NB4 (cell line): ENCODE results near the gene LIMK2.
A peak's percentile ranks its signal among the peaks of the same experiment; 100 is the strongest.

Experiments
- POLR2A ChIP-seq: IDR thresholded peaks from 2 replicates; pipeline ENCODE4 v1.6.1; 2011; ENCODE audit warnings: mild to moderate bottlenecking; ENCODE audit not compliant: insufficient read length; ENCODE audit errors: extremely low read depth
- TF ChIP-seq, protein P1 (sequence below): IDR thresholded peaks from one replicate; pipeline ENCODE4 v1.5.1; 2012; ENCODE audit warnings: low read depth, low read length
- TF ChIP-seq, protein P2 (sequence below): IDR thresholded peaks from 2 replicates; pipeline ENCODE4 v1.6.1; 2011; ENCODE audit warnings: low read depth, low read length

DNA sequence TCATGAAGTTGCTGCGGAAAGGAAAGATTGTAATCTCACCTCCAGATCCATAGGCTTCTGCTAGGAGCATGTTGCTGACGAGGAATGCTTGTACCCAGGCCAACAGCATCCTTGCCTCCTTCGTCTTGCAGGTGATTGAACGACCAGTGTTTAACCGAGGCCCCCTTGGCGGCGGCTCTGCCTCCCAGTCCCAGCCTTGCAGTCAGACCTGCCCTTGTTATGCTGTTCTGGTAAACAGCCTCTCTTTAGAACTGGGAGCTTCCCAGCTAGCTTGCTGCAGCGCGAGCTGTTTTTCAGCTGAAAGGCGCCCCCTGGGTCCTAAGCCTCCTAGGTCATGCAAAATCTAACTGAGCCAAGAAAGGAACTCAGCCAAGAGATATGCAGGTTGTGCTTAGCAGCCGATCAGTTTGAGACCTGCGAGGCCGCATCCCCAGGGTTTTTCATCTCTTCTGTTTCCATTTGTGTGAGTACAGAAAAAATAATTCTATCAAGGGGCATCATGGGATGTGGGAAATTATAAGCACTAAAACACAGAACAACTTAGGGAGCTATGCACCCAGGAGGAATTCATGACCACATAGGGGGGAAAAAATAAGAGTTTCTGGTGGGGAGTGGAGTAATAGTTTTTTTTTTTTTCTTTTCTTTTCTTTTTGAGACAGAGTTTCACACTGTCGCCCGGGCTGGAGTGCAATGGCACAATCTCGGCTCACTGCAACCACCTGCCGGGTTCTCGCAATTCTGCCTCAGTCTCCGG, 80.3 kb downstream of the LIMK2 start, which contains the start of gene PIK3IP1:
- TF ChIP-seq, protein P1, sequence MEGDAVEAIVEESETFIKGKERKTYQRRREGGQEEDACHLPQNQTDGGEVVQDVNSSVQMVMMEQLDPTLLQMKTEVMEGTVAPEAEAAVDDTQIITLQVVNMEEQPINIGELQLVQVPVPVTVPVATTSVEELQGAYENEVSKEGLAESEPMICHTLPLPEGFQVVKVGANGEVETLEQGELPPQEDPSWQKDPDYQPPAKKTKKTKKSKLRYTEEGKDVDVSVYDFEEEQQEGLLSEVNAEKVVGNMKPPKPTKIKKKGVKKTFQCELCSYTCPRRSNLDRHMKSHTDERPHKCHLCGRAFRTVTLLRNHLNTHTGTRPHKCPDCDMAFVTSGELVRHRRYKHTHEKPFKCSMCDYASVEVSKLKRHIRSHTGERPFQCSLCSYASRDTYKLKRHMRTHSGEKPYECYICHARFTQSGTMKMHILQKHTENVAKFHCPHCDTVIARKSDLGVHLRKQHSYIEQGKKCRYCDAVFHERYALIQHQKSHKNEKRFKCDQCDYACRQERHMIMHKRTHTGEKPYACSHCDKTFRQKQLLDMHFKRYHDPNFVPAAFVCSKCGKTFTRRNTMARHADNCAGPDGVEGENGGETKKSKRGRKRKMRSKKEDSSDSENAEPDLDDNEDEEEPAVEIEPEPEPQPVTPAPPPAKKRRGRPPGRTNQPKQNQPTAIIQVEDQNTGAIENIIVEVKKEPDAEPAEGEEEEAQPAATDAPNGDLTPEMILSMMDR, result peak; percentile 52
- TF ChIP-seq POLR2A, result no peak
- TF ChIP-seq, protein P2, sequence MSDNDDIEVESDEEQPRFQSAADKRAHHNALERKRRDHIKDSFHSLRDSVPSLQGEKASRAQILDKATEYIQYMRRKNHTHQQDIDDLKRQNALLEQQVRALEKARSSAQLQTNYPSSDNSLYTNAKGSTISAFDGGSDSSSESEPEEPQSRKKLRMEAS, result peak; percentile 48
